ENCODE data around the gene BRI3. TPM values are rescaled to one million over a fixed set of nuclear protein-coding genes. Genes with fewer than 3 reads are reported as not detected.
A peak's percentile ranks its signal among the peaks of the same experiment; 100 is the strongest.

BRI3 gene
- total RNA-seq, 1 donor from 2014 or later = 125 TPM

- Mint-ChIP-seq H3K9me3 (ENCODE audit: low read depth) (no peaks in the 10 kb centered on the region), H3K36me3 (ENCODE audit: insufficient read depth) (peaks cover 15% of the 10 kb centered on the region), H3K4me3 (ENCODE audit: low read depth) (no peak overlapping the region), H3K4me1 (ENCODE audit: low read depth) (peaks cover 29% of the 10 kb centered on the region), H3K27me3 (no peaks in the 10 kb centered on the region), H3K27ac (no peak overlapping the region)
- TF ChIP-seq CTCF (IDR thresholded peaks at IDR 0.05; ENCODE audit: unreplicated experiment) = no peak
- DNase-seq (ENCODE audit: low spot score, unreplicated experiment) = no peak
These were observed 6.0 kb downstream of the BRI3 start for GRCh38 chr7:98287486-98287959.

GRCh38 chr7:98288064-98288823 is 6.8 kb downstream of the BRI3 start:
- H3K27me3 Mint-ChIP-seq = no peaks in the 10 kb centered on the region
- no peak overlapping the region for H3K4me3 Mint-ChIP-seq (ENCODE audit: low read depth)
- no peak for DNase-seq (ENCODE audit: low spot score, unreplicated experiment)
- H3K27ac Mint-ChIP-seq = peak overlapping the region; percentile 45
- H3K4me1 Mint-ChIP-seq (ENCODE audit: low read depth) = peaks cover 22% of the 10 kb centered on the region
- no peaks in the 10 kb centered on the region for H3K9me3 Mint-ChIP-seq (ENCODE audit: low read depth)
- H3K36me3 Mint-ChIP-seq (ENCODE audit: insufficient read depth) = peaks cover 14% of the 10 kb centered on the region
- TF ChIP-seq CTCF (IDR thresholded peaks at IDR 0.05; ENCODE audit: unreplicated experiment) = no peak

- no peak for TF ChIP-seq CTCF (IDR thresholded peaks at IDR 0.05; ENCODE audit: unreplicated experiment)
- no peaks in the 10 kb centered on the region for H3K9me3 Mint-ChIP-seq (ENCODE audit: low read depth)
- no peak overlapping the region for H3K27ac Mint-ChIP-seq
- peaks cover 14% of the 10 kb centered on the region for H3K4me1 Mint-ChIP-seq (ENCODE audit: low read depth)
- DNase-seq (ENCODE audit: low spot score, unreplicated experiment) = no peak
- no peaks in the 10 kb centered on the region for H3K27me3 Mint-ChIP-seq
- no peak overlapping the region for H3K4me3 Mint-ChIP-seq (ENCODE audit: low read depth)
- H3K36me3 Mint-ChIP-seq (ENCODE audit: insufficient read depth) = peaks cover 15% of the 10 kb centered on the region
These were observed 7.9 kb downstream of the BRI3 start for GRCh38 chr7:98289333-98289875.

DNA sequence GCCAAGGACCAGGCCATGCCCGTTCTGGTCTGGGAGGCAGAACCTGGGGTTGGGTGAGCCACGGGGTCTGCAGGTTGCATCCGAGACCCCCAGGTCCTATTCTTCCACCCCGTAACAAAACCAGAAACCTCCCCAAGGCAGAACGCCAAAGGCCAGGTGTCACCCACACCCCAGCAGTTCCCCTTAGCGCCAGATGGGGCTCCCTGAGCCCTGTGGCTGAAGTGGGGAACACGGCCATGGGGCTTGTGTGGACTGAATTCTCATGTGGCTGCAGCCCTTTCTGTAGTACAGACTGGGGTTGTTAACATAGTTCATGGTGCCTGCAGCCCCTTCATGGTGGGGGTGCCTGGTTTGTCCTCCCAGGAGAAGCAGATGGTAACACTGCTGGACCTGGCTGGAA is 10.2 kb downstream of the BRI3 start:
- H3K27ac Mint-ChIP-seq = no peak overlapping the region
- H3K4me3 Mint-ChIP-seq (ENCODE audit: low read depth) = no peak overlapping the region
- H3K9me3 Mint-ChIP-seq (ENCODE audit: low read depth) = no peaks in the 10 kb centered on the region
- H3K4me1 Mint-ChIP-seq (ENCODE audit: low read depth) = peaks cover 3% of the 10 kb centered on the region
- DNase-seq (ENCODE audit: low spot score, unreplicated experiment) = no peak
- TF ChIP-seq CTCF (IDR thresholded peaks at IDR 0.05; ENCODE audit: unreplicated experiment) = peak; percentile 26
- no peaks in the 10 kb centered on the region for H3K27me3 Mint-ChIP-seq
- H3K36me3 Mint-ChIP-seq (ENCODE audit: insufficient read depth) = peaks cover 11% of the 10 kb centered on the region

- H3K36me3 Mint-ChIP-seq (ENCODE audit: insufficient read depth) = peaks cover 13% of the 10 kb centered on the region
- TF ChIP-seq CTCF (IDR thresholded peaks at IDR 0.05; ENCODE audit: unreplicated experiment) = no peak
- no peak overlapping the region for H3K27ac Mint-ChIP-seq
- no peak overlapping the region for H3K4me3 Mint-ChIP-seq (ENCODE audit: low read depth)
- H3K27me3 Mint-ChIP-seq = no peaks in the 10 kb centered on the region
- peaks cover 3% of the 10 kb centered on the region for H3K4me1 Mint-ChIP-seq (ENCODE audit: low read depth)
- no peaks in the 10 kb centered on the region for H3K9me3 Mint-ChIP-seq (ENCODE audit: low read depth)
- no peak for DNase-seq (ENCODE audit: low spot score, unreplicated experiment)
These were observed 11.8 kb downstream of the BRI3 start for GRCh38 chr7:98293265-98293664.
